Type B pancreatic cell (in vitro differentiated cells): ENCODE measurements around the gene ISG15. TPM values are rescaled to one million over a fixed set of nuclear protein-coding genes. Genes with fewer than 3 reads are reported as not detected.
A peak's percentile ranks its signal among the peaks of the same experiment; 100 is the strongest.

Experiments
- DNase-seq: peaks from one replicate; pipeline ENCODE4 v3.0.0; 2021; ENCODE audit warnings: mixed read lengths; ENCODE audit not compliant: unreplicated experiment; ENCODE audit errors: extremely low spot score
- H3K27ac Mint-ChIP-seq: 2 replicates; pipeline ENCODE4 v1.8.0; 2021; ENCODE audit warnings: mild to moderate bottlenecking, mixed read lengths
- H3K27me3 Mint-ChIP-seq: 2 replicates; pipeline ENCODE4 v1.8.0; 2021; ENCODE audit warnings: mixed read lengths
- H3K36me3 Mint-ChIP-seq: 2 replicates; pipeline ENCODE4 v1.8.0; 2021; ENCODE audit warnings: mixed read lengths
- H3K4me1 Mint-ChIP-seq: one replicate; pipeline ENCODE4 v1.8.0; 2021; ENCODE audit warnings: mixed read lengths; ENCODE audit not compliant: unreplicated experiment
- H3K4me3 Mint-ChIP-seq: 2 replicates; pipeline ENCODE4 v1.8.0; 2021; ENCODE audit warnings: mild to moderate bottlenecking, mixed read lengths
- H3K9me3 Mint-ChIP-seq: 2 replicates; pipeline ENCODE4 v1.8.0; 2021; ENCODE audit warnings: mixed read lengths
- CTCF ChIP-seq: fragments of 200-600 bp; sonication (generic); conservative IDR thresholded peaks from 2 replicates; pipeline ENCODE4 v1.5.0; 2021; ENCODE audit warnings: antibody characterized with exemption, mild to moderate bottlenecking
- long read RNA-seq: library from polyadenylated mRNA; unstranded; transcript quantifications from one replicate; pipeline ENCODE4 v2.0.0, GENCODE V29; 2020
- total RNA-seq: library from RNA; stranded (reverse); gene quantifications from 2 replicates; pipeline ENCODE4 v1.2.1, GENCODE V29; 2021; ENCODE audit warnings: low replicate concordance

Gene ISG15
- 20.8 and 34.6 TPM in 2 replicates for total RNA-seq
- long read RNA-seq, partial matches to known transcripts: 0 of 3 reads
- long read RNA-seq, other reads (novel, unspliced or antisense): 1 of 3 reads

- H3K27ac Mint-ChIP-seq: peak within 1 kb of the TSS; percentile 88
- no peak for DNase-seq
- H3K4me1 Mint-ChIP-seq: peaks cover 19% of the 10 kb centered on the region
- no peak for TF ChIP-seq CTCF
- H3K9me3 Mint-ChIP-seq: no peaks in the 10 kb centered on the region
- H3K27me3 Mint-ChIP-seq: no peaks in the 10 kb centered on the region
- no peaks in the 10 kb centered on the region for H3K36me3 Mint-ChIP-seq
- peak within 1 kb of the TSS; percentile 90 for H3K4me3 Mint-ChIP-seq
These were observed at the start of gene ISG15 for GRCh38 chr1:1013105-1013921. TSS of gene ISG15 (plus strand) at chr1:1013497. CDS start at chr1:1013574, 77 bp downstream.

- no peaks in the 10 kb centered on the region for H3K36me3 Mint-ChIP-seq
- no peaks in the 10 kb centered on the region for H3K4me1 Mint-ChIP-seq
- H3K27me3 Mint-ChIP-seq: peaks cover 17% of the 10 kb centered on the region
- no peak overlapping the region for H3K27ac Mint-ChIP-seq
- no peak for TF ChIP-seq CTCF
- DNase-seq: no peak
- no peaks in the 10 kb centered on the region for H3K9me3 Mint-ChIP-seq
- H3K4me3 Mint-ChIP-seq: no peak overlapping the region
These were observed 49.4 kb upstream of the ISG15 start for GRCh38 chr1:963746-964525.

GRCh38 chr1:964691-965525 is 48.4 kb upstream of the ISG15 start:
- H3K4me1 Mint-ChIP-seq: no peaks in the 10 kb centered on the region
- no peak for DNase-seq
- no peaks in the 10 kb centered on the region for H3K9me3 Mint-ChIP-seq
- H3K4me3 Mint-ChIP-seq: no peak overlapping the region
- H3K27me3 Mint-ChIP-seq: peaks cover 26% of the 10 kb centered on the region
- TF ChIP-seq CTCF: no peak
- H3K36me3 Mint-ChIP-seq: no peaks in the 10 kb centered on the region
- no peak overlapping the region for H3K27ac Mint-ChIP-seq

- Mint-ChIP-seq H3K4me1 (no peaks in the 10 kb centered on the region), H3K4me3 (no peak overlapping the region), H3K27ac (no peak overlapping the region), H3K27me3 (peaks cover 26% of the 10 kb centered on the region), H3K36me3 (no peaks in the 10 kb centered on the region), H3K9me3 (no peaks in the 10 kb centered on the region)
- no peak for TF ChIP-seq CTCF
- DNase-seq: no peak
These were observed 47.7 kb upstream of the ISG15 start for GRCh38 chr1:965526-966134.
